ENCODE data around the gene PLA2G4E. TPM values are rescaled to one million over a fixed set of nuclear protein-coding genes. Genes with fewer than 3 reads are reported as not detected.

Gene PLA2G4E
- total RNA-seq, 4 donors from 2014 or later: not detected

DNA sequence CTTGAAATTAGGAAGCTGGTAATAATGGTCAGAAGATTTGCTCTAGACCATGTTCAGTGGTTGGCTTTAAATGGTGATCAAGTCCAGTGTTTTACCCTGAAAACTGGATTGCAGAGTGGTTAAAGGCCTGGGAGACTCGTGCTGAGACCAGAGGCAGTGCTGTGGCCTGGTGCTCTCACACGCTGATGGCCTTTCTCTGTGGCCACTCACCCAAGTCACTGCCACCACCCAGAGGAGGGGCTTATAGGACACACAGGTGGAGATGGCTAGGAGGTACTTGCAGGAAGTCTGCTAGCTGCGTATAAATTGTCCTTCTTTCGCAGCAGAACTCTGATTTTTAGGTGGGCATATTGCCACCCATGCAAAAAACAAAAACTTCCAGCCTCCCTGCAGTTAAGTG, 42.3 kb downstream of the PLA2G4E start:
- Histone ChIP-seq H3K27me3 (no peaks in the 10 kb centered on the region), H3K27ac (no peak overlapping the region), H3K4me1 (peaks cover 6 to 12% of the 10 kb centered on the region in 2 donors), H3K9me3 (no peaks in the 10 kb centered on the region), H3K36me3 (no peaks in the 10 kb centered on the region), H3K4me3 (replicated peaks in 1 of 3) (no peak overlapping the region)
- no peak for DNase-seq
- intact Hi-C loops (cut with DNase I): no loop called here
- TF ChIP-seq, protein P1, sequence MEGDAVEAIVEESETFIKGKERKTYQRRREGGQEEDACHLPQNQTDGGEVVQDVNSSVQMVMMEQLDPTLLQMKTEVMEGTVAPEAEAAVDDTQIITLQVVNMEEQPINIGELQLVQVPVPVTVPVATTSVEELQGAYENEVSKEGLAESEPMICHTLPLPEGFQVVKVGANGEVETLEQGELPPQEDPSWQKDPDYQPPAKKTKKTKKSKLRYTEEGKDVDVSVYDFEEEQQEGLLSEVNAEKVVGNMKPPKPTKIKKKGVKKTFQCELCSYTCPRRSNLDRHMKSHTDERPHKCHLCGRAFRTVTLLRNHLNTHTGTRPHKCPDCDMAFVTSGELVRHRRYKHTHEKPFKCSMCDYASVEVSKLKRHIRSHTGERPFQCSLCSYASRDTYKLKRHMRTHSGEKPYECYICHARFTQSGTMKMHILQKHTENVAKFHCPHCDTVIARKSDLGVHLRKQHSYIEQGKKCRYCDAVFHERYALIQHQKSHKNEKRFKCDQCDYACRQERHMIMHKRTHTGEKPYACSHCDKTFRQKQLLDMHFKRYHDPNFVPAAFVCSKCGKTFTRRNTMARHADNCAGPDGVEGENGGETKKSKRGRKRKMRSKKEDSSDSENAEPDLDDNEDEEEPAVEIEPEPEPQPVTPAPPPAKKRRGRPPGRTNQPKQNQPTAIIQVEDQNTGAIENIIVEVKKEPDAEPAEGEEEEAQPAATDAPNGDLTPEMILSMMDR (IDR thresholded peaks at IDR 0.05): no peak
- WGBS, 2 donors: 82 to 88% methylated on average over 4 of the region's 4 CpGs

DNA sequence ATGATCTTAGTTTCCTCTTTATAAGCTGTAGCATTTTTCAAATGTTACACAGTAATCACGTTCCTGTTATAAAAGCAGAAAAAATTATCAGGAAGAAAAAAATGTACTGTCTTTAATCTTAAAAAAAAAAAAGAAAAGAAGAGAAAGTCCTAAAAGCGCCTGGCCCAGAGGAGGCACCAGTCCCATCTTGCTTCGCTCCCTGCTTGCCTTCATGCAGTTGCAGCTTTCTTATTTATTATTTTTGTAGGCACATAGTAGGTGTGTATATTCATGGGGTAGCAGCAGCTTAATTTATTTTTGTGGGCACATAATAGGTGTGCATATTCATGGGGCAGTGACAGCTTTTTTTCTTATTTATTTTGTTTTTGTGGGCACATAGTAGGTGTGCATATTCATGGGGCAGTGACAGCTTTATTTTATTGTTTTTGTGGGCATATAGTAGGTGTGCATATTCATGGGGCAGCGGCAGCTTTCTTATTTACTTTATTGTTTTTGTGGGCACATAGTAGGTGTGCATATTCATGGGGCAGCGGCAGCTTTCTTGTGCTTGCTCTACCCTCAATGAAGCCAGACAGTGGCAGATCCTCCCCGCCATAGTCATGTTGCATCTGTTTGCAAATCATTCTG, 43.0 kb downstream of the PLA2G4E start:
- WGBS, 2 donors: 89% methylated on average over 6 of the region's 6 CpGs
- intact Hi-C loops (cut with DNase I): no loop called here
- no peaks in the 10 kb centered on the region for H3K27me3 ChIP-seq
- no peak overlapping the region for H3K27ac ChIP-seq
- no peak overlapping the region for H3K4me3 ChIP-seq (replicated peaks in 1 of 3)
- peaks cover 5 to 6% of the 10 kb centered on the region in 2 donors for H3K4me1 ChIP-seq
- no peaks in the 10 kb centered on the region for H3K9me3 ChIP-seq
- H3K36me3 ChIP-seq: no peaks in the 10 kb centered on the region
- TF ChIP-seq POLR2A (IDR thresholded peaks at IDR 0.05): no peak
- TF ChIP-seq, protein P1 (IDR thresholded peaks at IDR 0.05): no peak
- DNase-seq: no peak

DNA sequence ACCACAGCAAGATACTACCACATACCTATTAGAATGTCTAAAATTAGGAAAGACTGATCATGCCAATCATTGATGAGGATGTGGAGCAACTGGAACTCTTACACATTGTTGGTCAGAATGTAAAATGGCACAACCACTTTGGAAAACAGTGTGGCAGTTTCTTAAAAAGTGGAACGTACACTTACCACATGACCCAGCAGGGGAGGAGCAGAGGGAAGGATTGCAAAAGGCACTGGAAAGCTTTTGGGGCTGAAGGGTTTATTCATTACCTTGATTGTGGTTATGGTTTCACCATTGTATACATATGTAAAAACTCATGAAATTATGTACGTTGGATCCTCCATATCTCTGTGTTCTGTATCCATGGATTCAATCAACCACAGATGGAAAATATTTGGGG, 45.2 kb downstream of the PLA2G4E start:
- Histone ChIP-seq H3K4me1 (peaks cover 6% of the 10 kb centered on the region in 2 donors), H3K36me3 (no peaks in the 10 kb centered on the region), H3K27ac (no peak overlapping the region), H3K4me3 (replicated peaks in 1 of 3) (no peak overlapping the region), H3K9me3 (no peaks in the 10 kb centered on the region), H3K27me3 (no peaks in the 10 kb centered on the region)
- 69 to 88% methylated on average over 2 of the region's 2 CpGs for WGBS, 2 donors
- intact Hi-C loops (cut with DNase I): no loop called here
- DNase-seq: no peak
- no peak for TF ChIP-seq POLR2A (IDR thresholded peaks at IDR 0.05)
- TF ChIP-seq, protein P1 (IDR thresholded peaks at IDR 0.05): no peak

DNA sequence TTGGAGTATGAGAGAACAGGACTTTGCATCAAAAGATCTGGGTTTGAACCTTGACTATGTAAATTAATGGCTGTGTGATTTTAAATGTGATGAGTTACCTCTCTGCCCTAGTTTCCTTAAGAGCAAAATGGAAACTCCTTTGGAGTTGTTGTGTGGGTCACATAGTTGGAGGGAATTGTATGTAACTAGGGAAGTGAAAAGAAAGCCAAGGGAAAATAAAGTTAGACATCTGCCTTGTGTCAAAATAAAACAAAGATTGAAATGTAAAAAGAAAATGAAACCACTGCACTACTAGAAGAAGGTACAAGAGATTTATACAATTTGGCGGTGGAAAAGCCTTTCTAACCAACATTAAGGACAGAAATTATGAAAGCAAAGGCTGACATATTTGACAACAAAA, 46.8 kb downstream of the PLA2G4E start:
- intact Hi-C loops (cut with DNase I): no loop called here
- TF ChIP-seq, protein P1 (IDR thresholded peaks at IDR 0.05): no peak
- no peak for TF ChIP-seq POLR2A (IDR thresholded peaks at IDR 0.05)
- peaks cover 6 to 10% of the 10 kb centered on the region in 2 donors for H3K4me1 ChIP-seq
- WGBS, 2 donors: 93 to 96% methylated on average over 1 of the region's 1 CpG
- H3K4me3 ChIP-seq (replicated peaks in 1 of 3): no peak overlapping the region
- H3K9me3 ChIP-seq: no peaks in the 10 kb centered on the region
- no peaks in the 10 kb centered on the region for H3K27me3 ChIP-seq
- no peak overlapping the region for H3K27ac ChIP-seq
- H3K36me3 ChIP-seq: no peaks in the 10 kb centered on the region
- no peak for DNase-seq

DNA sequence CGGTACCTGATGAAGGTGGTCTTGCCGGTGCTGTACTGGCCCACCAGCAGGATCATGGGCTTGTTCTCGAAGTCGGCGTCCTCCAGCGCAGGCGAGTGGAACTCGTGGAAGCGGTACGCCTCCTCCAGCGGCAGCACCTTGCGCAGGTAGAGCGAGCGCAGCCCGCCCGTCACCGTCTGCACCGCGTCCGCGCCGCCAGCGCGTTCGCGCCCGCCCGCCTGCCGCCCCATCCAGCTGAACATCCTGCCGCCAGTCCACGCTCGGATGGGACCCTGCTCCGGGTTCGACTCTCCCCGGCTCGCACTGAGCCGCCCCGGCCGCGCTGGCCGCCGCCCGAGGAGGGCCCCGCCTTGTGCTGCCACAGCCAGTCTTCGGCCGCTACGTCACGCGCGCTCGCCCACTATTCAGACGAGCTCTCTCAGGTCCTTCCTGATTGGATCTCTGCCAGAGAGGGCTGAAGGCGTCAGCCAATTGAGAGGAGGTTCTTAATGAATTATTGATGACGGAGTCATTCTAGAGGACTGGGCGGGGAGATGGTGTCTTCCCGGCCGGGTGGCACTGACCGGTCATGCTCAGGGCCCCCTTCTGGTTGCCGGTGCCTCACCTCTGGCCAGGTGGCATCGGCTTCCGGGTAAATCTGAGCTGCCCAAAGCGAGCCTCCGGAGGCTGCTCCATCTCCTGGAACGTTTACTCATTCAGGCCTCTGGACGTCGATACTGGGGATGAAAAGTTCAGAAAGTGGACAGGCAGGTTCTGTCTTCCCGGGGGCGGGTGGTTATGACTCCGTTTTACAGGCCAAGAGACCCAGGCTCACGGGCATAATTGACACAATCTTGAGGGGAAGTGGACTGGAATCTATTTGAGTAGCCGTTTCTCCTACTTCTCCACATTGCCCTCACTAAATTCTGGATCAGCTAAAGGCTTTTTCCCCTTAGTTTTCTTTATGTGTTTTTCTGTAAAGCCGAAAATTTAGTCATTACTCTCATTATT, 48.3 kb downstream of the PLA2G4E start, which contains the start of gene EHD4:
EHD4 (minus strand) TSS at position 305 of the 990 bp plus-strand sequence; CDS start at position 242, 63 bp downstream.
- DNase-seq: peak; percentile 99 to 100
- Histone ChIP-seq H3K4me3 (replicated peaks in 1 of 3) (peak within 1 kb of the TSS; percentile 83 to 91 (median 91)), H3K27me3 (no peaks in the 10 kb centered on the region), H3K9me3 (no peaks in the 10 kb centered on the region), H3K4me1 (peaks cover 9 to 16% of the 10 kb centered on the region in 2 donors), H3K36me3 (no peaks in the 10 kb centered on the region), H3K27ac (peak within 1 kb of the TSS; percentile 61 to 96 (median 83))
- 4 to 6% methylated on average over 18 to 34 of the region's 72 CpGs for WGBS, 2 donors
- intact Hi-C loops (cut with DNase I): no loop called here
- TF ChIP-seq POLR2A (IDR thresholded peaks at IDR 0.05): peak; percentile 87 to 95
- TF ChIP-seq, protein P1 (IDR thresholded peaks at IDR 0.05): peak in 3 of 6 experiments; percentile 41 to 46 (median 45)
